Neural cell (in vitro differentiated cells): ENCODE data around the gene RBM8A. TPM values are rescaled to one million over a fixed set of nuclear protein-coding genes. Genes with fewer than 3 reads are reported as not detected.
A peak's percentile ranks its signal among the peaks of the same experiment; 100 is the strongest.

Source experiments
- H2AFZ ChIP-seq: fragments of 200-600, 300-800 bp; sonication (generic), shearing (Covaris generic); 2 replicates; pipeline ENCODE4 v1.6.0; 2014; ENCODE audit warnings: low read depth, mild to moderate bottlenecking, antibody characterized with exemption, low read length, moderate library complexity
- H3F3A ChIP-seq: fragments of 200-600 bp; shearing (Covaris generic); 2 replicates; pipeline ENCODE4 v1.6.1; 2016; ENCODE audit warnings: mild to moderate bottlenecking, moderate library complexity, mixed read lengths, antibody characterized with exemption, low read length; ENCODE audit not compliant: insufficient read depth, poor library complexity, severe bottlenecking
- H3K27ac ChIP-seq: fragments of 200-600, 300-800 bp; sonication (generic), shearing (Covaris generic); 2 replicates; pipeline ENCODE4 v1.5.1; 2014; ENCODE audit warnings: mild to moderate bottlenecking, low read length, moderate library complexity
- H3K27me3 ChIP-seq: fragments of 300-800, 200-600 bp; sonication (generic), shearing (Covaris generic); 2 replicates; pipeline ENCODE4 v1.6.0; 2014; ENCODE audit warnings: mild to moderate bottlenecking, low read depth, low read length, moderate library complexity; ENCODE audit not compliant: insufficient read depth
- H3K36me3 ChIP-seq: fragments of 300-800, 200-600 bp; sonication (generic), shearing (Covaris generic); 2 replicates; pipeline ENCODE4 v1.5.1; 2014; ENCODE audit warnings: mild to moderate bottlenecking, antibody characterized with exemption, low read length, moderate library complexity; ENCODE audit not compliant: insufficient read depth
- H3K4me2 ChIP-seq: fragments of 300-800, 200-600 bp; sonication (generic), shearing (Covaris generic); 2 replicates; pipeline ENCODE4 v1.6.0; 2014; ENCODE audit warnings: mild to moderate bottlenecking, low read length
- H3K4me3 ChIP-seq: fragments of 300-800, 200-600 bp; sonication (generic), shearing (Covaris generic); 2 replicates; pipeline ENCODE4 v1.5.1; 2014; ENCODE audit warnings: mild to moderate bottlenecking, low read length, moderate library complexity
- H3K79me2 ChIP-seq: fragments of 200-600 bp; shearing (Covaris generic); replicated peaks from 2 replicates; pipeline ENCODE4 v1.6.0; 2014; ENCODE audit warnings: mild to moderate bottlenecking, low read length, moderate library complexity; ENCODE audit not compliant: insufficient read depth
- H3K9ac ChIP-seq: fragments of 300-800, 200-600 bp; sonication (generic), shearing (Covaris generic); 2 replicates; pipeline ENCODE4 v1.6.1; 2016; ENCODE audit warnings: mild to moderate bottlenecking, low read length, mixed read lengths
- H3K9me2 ChIP-seq: fragments of 200-600 bp; shearing (Covaris generic); 2 replicates; pipeline ENCODE4 v1.6.1; 2016; ENCODE audit warnings: mild to moderate bottlenecking, low read length, mixed read lengths; ENCODE audit not compliant: insufficient read depth
- H3K9me3 ChIP-seq: fragments of 200-600, 300-800 bp; sonication (generic), shearing (Covaris generic); 2 replicates; pipeline ENCODE4 v1.6.1; 2016; ENCODE audit warnings: mild to moderate bottlenecking, mixed run types, low read length, moderate library complexity, mixed read lengths
- H4K20me1 ChIP-seq: fragments of 200-600 bp; shearing (Covaris generic); 2 replicates; pipeline ENCODE4 v1.6.1; 2016; ENCODE audit warnings: mild to moderate bottlenecking, mixed run types; ENCODE audit not compliant: insufficient read depth
- EP300 ChIP-seq: fragments of 450-650 bp; conservative IDR thresholded peaks from 2 replicates; pipeline ENCODE4 v1.6.1; 2014; ENCODE audit warnings: antibody characterized with exemption, mild to moderate bottlenecking, moderate library complexity; ENCODE audit not compliant: poor library complexity, severe bottlenecking
- EZH2 ChIP-seq: fragments of 200-600, 300-800 bp; shearing (Covaris generic), sonication (generic); IDR thresholded peaks from 2 replicates; pipeline ENCODE4 v1.6.1; 2014; ENCODE audit warnings: antibody characterized with exemption, low read length, borderline replicate concordance, mild to moderate bottlenecking; ENCODE audit not compliant: insufficient read depth, poor library complexity, severe bottlenecking
- MXI1 ChIP-seq: fragments of 450-650 bp; conservative IDR thresholded peaks from 2 replicates; pipeline ENCODE4 v1.6.1; 2014; ENCODE audit warnings: antibody characterized with exemption, mild to moderate bottlenecking; ENCODE audit not compliant: poor library complexity, severe bottlenecking
- POLR2AphosphoS5 ChIP-seq: IDR thresholded peaks from 2 replicates; pipeline ENCODE4 v1.6.1; 2012
- RAD21 ChIP-seq: fragments of 450-650 bp; conservative IDR thresholded peaks from 2 replicates; pipeline ENCODE4 v1.6.1; 2014; ENCODE audit warnings: antibody characterized with exemption, mild to moderate bottlenecking, moderate library complexity
- SMC3 ChIP-seq: fragments of 450-650 bp; conservative IDR thresholded peaks from 2 replicates; pipeline ENCODE4 v1.6.1; 2014; ENCODE audit warnings: antibody characterized with exemption, mild to moderate bottlenecking, moderate library complexity; ENCODE audit not compliant: poor library complexity
- TAF1 ChIP-seq: IDR thresholded peaks from 2 replicates; pipeline ENCODE4 v1.6.1; 2012; ENCODE audit warnings: low read depth
- polyA plus RNA-seq: library from polyadenylated mRNA; depleted of rRNA; stranded (reverse); fragments of >200 nt; gene quantifications from 2 replicates; pipeline ENCODE4 v1.2.3, GENCODE V29; 2014
- TF ChIP-seq, protein P1 (sequence below): IDR thresholded peaks from 2 replicates; pipeline ENCODE4 v1.6.1; 2012; ENCODE audit warnings: borderline replicate concordance
- TF ChIP-seq, protein P2 (sequence below): fragments of 450-650 bp; IDR thresholded peaks from 2 replicates; pipeline ENCODE4 v1.5.1; 2014; ENCODE audit warnings: antibody characterized with exemption, mild to moderate bottlenecking, moderate library complexity; ENCODE audit not compliant: poor library complexity, severe bottlenecking

The RBM8A gene
- polyA plus RNA-seq, 1 donor from 2014 or later = 366 TPM

DNA sequence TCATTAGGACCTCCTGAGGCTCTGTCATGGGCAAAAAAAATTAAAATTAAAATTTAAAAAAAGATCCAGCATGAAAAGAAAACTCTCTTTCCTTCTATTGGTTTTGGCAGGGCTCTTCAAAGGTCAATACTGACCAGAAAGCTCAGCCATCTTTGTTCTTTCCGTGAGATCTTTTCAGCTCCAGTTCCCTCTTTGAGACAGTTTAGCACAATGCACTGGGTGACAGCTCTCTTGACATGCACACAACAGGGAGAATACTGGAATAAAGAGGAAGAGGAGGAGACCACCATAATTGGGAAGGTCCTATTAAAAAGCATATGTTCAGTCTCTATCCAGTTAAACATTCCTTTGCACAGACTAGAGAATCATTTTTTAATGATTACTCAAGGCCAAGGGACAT lies 24.2 kb upstream of the RBM8A start:
- H4K20me1 ChIP-seq = no peaks in the 10 kb centered on the region
- H3K27me3 ChIP-seq = no peaks in the 10 kb centered on the region
- H3K36me3 ChIP-seq = no peaks in the 10 kb centered on the region
- H3K9me3 ChIP-seq = no peaks in the 10 kb centered on the region
- H3K9ac ChIP-seq = no peak overlapping the region
- TF ChIP-seq POLR2AphosphoS5 (no peak), TAF1 (no peak), RAD21 (no peak), EZH2 (no peak)
- TF ChIP-seq, protein P1, sequence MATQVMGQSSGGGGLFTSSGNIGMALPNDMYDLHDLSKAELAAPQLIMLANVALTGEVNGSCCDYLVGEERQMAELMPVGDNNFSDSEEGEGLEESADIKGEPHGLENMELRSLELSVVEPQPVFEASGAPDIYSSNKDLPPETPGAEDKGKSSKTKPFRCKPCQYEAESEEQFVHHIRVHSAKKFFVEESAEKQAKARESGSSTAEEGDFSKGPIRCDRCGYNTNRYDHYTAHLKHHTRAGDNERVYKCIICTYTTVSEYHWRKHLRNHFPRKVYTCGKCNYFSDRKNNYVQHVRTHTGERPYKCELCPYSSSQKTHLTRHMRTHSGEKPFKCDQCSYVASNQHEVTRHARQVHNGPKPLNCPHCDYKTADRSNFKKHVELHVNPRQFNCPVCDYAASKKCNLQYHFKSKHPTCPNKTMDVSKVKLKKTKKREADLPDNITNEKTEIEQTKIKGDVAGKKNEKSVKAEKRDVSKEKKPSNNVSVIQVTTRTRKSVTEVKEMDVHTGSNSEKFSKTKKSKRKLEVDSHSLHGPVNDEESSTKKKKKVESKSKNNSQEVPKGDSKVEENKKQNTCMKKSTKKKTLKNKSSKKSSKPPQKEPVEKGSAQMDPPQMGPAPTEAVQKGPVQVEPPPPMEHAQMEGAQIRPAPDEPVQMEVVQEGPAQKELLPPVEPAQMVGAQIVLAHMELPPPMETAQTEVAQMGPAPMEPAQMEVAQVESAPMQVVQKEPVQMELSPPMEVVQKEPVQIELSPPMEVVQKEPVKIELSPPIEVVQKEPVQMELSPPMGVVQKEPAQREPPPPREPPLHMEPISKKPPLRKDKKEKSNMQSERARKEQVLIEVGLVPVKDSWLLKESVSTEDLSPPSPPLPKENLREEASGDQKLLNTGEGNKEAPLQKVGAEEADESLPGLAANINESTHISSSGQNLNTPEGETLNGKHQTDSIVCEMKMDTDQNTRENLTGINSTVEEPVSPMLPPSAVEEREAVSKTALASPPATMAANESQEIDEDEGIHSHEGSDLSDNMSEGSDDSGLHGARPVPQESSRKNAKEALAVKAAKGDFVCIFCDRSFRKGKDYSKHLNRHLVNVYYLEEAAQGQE = no peak
- peak overlapping the region; percentile 26 for H3K27ac ChIP-seq
- no peak overlapping the region for H3K4me3 ChIP-seq
- peaks cover 37% of the 10 kb centered on the region for H3K79me2 ChIP-seq
- no peaks in the 10 kb centered on the region for H3F3A ChIP-seq
- no peak overlapping the region for H3K4me2 ChIP-seq
- H3K9me2 ChIP-seq = no peaks in the 10 kb centered on the region
- H2AFZ ChIP-seq = no peak overlapping the region

DNA sequence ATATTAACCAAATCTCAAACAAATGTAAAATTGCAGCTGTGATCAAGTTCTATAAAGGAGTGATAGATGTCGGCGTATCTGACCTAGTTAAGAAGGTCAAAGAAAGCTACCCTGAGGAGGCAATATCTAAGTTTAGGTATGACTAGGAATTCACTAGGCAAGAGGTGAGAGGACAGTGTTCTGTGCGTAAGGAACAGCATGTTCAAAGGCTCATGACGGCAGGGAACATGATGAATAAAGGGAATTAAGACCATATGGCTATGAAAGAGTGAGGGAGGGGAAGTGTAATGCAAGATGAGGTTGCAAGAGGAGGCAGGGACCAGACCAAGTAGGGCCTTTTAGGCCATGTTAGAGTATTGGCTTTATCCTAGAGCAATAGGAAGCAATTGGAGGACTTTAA lies 21.9 kb upstream of the RBM8A start:
- TF ChIP-seq MXI1 (no peak), POLR2AphosphoS5 (no peak), EZH2 (no peak), RAD21 (no peak), TAF1 (no peak), SMC3 (no peak), EP300 (no peak)
- TF ChIP-seq, protein P2, sequence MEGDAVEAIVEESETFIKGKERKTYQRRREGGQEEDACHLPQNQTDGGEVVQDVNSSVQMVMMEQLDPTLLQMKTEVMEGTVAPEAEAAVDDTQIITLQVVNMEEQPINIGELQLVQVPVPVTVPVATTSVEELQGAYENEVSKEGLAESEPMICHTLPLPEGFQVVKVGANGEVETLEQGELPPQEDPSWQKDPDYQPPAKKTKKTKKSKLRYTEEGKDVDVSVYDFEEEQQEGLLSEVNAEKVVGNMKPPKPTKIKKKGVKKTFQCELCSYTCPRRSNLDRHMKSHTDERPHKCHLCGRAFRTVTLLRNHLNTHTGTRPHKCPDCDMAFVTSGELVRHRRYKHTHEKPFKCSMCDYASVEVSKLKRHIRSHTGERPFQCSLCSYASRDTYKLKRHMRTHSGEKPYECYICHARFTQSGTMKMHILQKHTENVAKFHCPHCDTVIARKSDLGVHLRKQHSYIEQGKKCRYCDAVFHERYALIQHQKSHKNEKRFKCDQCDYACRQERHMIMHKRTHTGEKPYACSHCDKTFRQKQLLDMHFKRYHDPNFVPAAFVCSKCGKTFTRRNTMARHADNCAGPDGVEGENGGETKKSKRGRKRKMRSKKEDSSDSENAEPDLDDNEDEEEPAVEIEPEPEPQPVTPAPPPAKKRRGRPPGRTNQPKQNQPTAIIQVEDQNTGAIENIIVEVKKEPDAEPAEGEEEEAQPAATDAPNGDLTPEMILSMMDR = no peak
- TF ChIP-seq, protein P1 = no peak
- Histone ChIP-seq H3K27ac (no peak overlapping the region), H3F3A (no peaks in the 10 kb centered on the region), H3K4me3 (no peak overlapping the region), H3K27me3 (no peaks in the 10 kb centered on the region), H2AFZ (no peak overlapping the region), H3K9ac (no peak overlapping the region), H3K4me2 (no peak overlapping the region), H4K20me1 (no peaks in the 10 kb centered on the region), H3K36me3 (no peaks in the 10 kb centered on the region), H3K79me2 (peaks cover 17% of the 10 kb centered on the region), H3K9me2 (no peaks in the 10 kb centered on the region), H3K9me3 (no peaks in the 10 kb centered on the region)
